A673 (cell line): ENCODE results near the gene DCHS1.

Source experiments
- EZH2 ChIP-seq: fragments of 200-600 bp; sonication (generic); IDR thresholded peaks from 2 replicates; pipeline ENCODE4 v1.6.1; 2017; ENCODE audit warnings: borderline replicate concordance, low read depth, mild to moderate bottlenecking, mixed read lengths, antibody characterized with exemption, low read length; ENCODE audit not compliant: poor library complexity, severe bottlenecking
- TF ChIP-seq, protein P1 (sequence below): fragments of 300-800, 200-600 bp; sonication (generic); conservative IDR thresholded peaks from 2 replicates; pipeline ENCODE4 v1.5.1; 2017; ENCODE audit warnings: low read depth, mild to moderate bottlenecking, antibody characterized with exemption, low read length, moderate library complexity, mixed read lengths

DNA sequence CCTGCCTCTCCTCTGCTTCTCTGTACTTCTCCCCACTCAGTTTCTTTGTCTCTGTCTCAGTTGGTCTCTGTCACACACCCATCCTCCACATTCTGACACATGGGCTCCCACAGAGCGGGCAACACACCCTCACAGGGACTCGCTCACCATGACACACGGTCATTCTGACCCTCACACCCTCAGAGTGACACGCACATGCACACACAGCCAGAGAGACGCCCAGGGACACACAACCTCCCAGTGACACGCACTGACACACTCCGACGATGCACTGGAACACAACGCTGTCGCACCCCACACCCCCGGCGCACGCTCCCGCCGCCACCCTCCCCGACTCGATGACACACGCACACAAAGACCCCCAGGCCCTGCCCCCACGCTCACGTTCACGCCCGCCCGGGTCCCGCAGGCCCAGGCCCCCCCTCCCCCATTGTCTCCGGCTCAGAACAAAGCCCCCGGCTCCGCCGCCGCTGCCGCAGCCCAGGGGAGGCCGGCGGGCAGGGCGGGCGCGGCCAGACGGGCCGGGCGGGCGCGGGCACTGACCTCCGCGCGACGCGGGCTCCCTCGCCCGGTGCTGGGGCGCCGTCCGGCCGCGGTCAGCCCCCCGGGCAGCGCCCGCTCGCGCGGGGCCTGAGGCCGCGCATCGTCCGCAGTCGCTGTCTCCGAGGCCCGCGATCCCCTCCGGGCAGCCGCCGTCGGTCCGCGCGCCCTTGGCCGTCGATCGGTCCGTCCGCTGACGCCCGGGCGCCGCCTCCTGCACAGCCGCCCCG, 404 bp downstream of the DCHS1 start:
- TF ChIP-seq, protein P1, sequence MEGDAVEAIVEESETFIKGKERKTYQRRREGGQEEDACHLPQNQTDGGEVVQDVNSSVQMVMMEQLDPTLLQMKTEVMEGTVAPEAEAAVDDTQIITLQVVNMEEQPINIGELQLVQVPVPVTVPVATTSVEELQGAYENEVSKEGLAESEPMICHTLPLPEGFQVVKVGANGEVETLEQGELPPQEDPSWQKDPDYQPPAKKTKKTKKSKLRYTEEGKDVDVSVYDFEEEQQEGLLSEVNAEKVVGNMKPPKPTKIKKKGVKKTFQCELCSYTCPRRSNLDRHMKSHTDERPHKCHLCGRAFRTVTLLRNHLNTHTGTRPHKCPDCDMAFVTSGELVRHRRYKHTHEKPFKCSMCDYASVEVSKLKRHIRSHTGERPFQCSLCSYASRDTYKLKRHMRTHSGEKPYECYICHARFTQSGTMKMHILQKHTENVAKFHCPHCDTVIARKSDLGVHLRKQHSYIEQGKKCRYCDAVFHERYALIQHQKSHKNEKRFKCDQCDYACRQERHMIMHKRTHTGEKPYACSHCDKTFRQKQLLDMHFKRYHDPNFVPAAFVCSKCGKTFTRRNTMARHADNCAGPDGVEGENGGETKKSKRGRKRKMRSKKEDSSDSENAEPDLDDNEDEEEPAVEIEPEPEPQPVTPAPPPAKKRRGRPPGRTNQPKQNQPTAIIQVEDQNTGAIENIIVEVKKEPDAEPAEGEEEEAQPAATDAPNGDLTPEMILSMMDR, result no peak
- TF ChIP-seq EZH2, result no peak
